HepG2 (cell line): ENCODE results near the gene PAN2. TPM values are rescaled to one million over a fixed set of nuclear protein-coding genes. Genes with fewer than 3 reads are reported as not detected.

Experiments
- ATAC-seq: fragments of 200-7000 bp; cut with Tn5 transposase; 3 replicates; pipeline ENCODE4 v1.9.1; 2020; ENCODE audit warnings: mild to moderate bottlenecking, moderate library complexity
- BruUV-seq: library from RNA; stranded (reverse); fragments of 400-500 nt; replicated peaks from 2 replicates; lab custom pipeline; 2021; lab: Mats Ljungman, UMichigan
- CTCF ChIA-PET: fragments of 300-600 bp; formaldehyde crosslinking; extraction: SDS; loops from one replicate; lab custom pipeline; 2021; ENCODE audit warnings: low total read pairs, inconsistent platforms, low intra/inter-chr PET ratio; lab: Yijun Ruan, JAX
- POLR2A ChIA-PET: fragments of 350-600 bp; sonication (Branson Sonifier 250); formaldehyde crosslinking; loops from one replicate; lab custom pipeline; 2020; ENCODE audit warnings: antibody characterized with exemption, inconsistent platforms; lab: Yijun Ruan, JAX
- DNase-seq: peaks from one replicate; pipeline ENCODE4 v3.0.0-alpha.2; 2015; ENCODE audit warnings: low spot score
- FAIRE-seq: peaks from 3 replicates; lab custom pipeline; 2011; peaks lifted over from hg19 to GRCh38; lab: Jason Lieb, UNC
- H2AFZ ChIP-seq: one replicate; pipeline ENCODE4 v1.6.1; 2011; ENCODE audit warnings: low read length, inconsistent platforms
- H3K27ac ChIP-seq: fragments of 300-600 bp; 3 replicates; pipeline ENCODE4 v1.8.0; 2011; ENCODE audit warnings: mixed run types, mild to moderate bottlenecking, mixed read lengths, low read length, inconsistent platforms; ENCODE audit not compliant: insufficient read depth; ENCODE audit errors: extremely low read length
- H3K27me3 ChIP-seq, 2 experiments: fragments of 200-600 bp in 1 of 2; 2 replicates in 1 of 2; 3 replicates in 1 of 2; pipeline versions ENCODE4 v1.6.0 to v1.8.0; 2011; ENCODE audit warnings: low read length in 2 of 2, mild to moderate bottlenecking in 2 of 2, moderate library complexity in 2 of 2, inconsistent platforms in 1 of 2; ENCODE audit not compliant: insufficient read depth in 2 of 2, control insufficient read depth in 1 of 2
- H3K36me3 ChIP-seq, 2 experiments: fragments of 200-600 bp in 1 of 2; replicated peaks in 1 of 2; 2 replicates in 1 of 2; 3 replicates in 1 of 2; pipeline versions ENCODE4 v1.5.1 to v1.8.0; 2011; ENCODE audit warnings: low read length in 2 of 2, inconsistent platforms in 1 of 2; ENCODE audit not compliant: insufficient read depth in 2 of 2, control insufficient read depth in 1 of 2
- H3K4me1 ChIP-seq: 2 replicates; pipeline ENCODE4 v1.5.1; 2012; ENCODE audit warnings: low read length, inconsistent platforms; ENCODE audit not compliant: insufficient read depth
- H3K4me2 ChIP-seq: 2 replicates; pipeline ENCODE4 v1.6.0; 2011; ENCODE audit warnings: low read depth, low read length, inconsistent platforms
- H3K4me3 ChIP-seq, 3 experiments: fragments of 200-600 bp in 1 of 3; sonication (generic), shearing (Covaris generic) in 1 of 3; replicated peaks in 1 of 3; 2 replicates each; pipeline ENCODE4 v1.5.1; 2011 to 2016; ENCODE audit warnings: low read length in 3 of 3, inconsistent platforms in 2 of 3, low read depth in 2 of 3, mild to moderate bottlenecking in 2 of 3, control low read depth in 1 of 3, mixed read lengths in 1 of 3; ENCODE audit not compliant: insufficient read depth in 1 of 3
- H3K79me2 ChIP-seq: one replicate; pipeline ENCODE4 v1.6.1; 2011; ENCODE audit warnings: low read length, inconsistent platforms; ENCODE audit not compliant: insufficient read depth
- H3K9ac ChIP-seq: 2 replicates; pipeline ENCODE4 v1.6.0; 2011; ENCODE audit warnings: mild to moderate bottlenecking, low read depth, low read length, inconsistent platforms; ENCODE audit not compliant: insufficient read depth
- H3K9me3 ChIP-seq: 2 replicates; pipeline ENCODE4 v1.5.1; 2012; ENCODE audit warnings: mild to moderate bottlenecking, low read length
- H4K20me1 ChIP-seq: 2 replicates; pipeline ENCODE4 v1.6.0; 2011; ENCODE audit warnings: inconsistent platforms, mild to moderate bottlenecking, low read length, moderate library complexity; ENCODE audit not compliant: insufficient read depth
- ASH2L ChIP-seq: fragments of 300-600, 200-600 bp; sonication (generic); IDR thresholded peaks from 2 replicates; pipeline ENCODE4 v1.7.0; 2017; ENCODE audit warnings: low read depth, mild to moderate bottlenecking, moderate library complexity, mixed read lengths, low read length; ENCODE audit not compliant: insufficient read length
- EEA1 ChIP-seq: sonication (generic); formaldehyde crosslinking; IDR thresholded peaks from 2 replicates; pipeline ENCODE4 v1.5.1; 2020; ENCODE audit warnings: mild to moderate bottlenecking, missing genetic modification reagents, borderline replicate concordance
- HOXA5 ChIP-seq: sonication (generic); formaldehyde crosslinking; IDR thresholded peaks from 2 replicates; pipeline ENCODE4 v1.4.0; 2020; ENCODE audit warnings: missing genetic modification reagents
- HOXD1 ChIP-seq: sonication (generic); formaldehyde crosslinking; IDR thresholded peaks from 2 replicates; pipeline ENCODE4 v1.5.0; 2020; ENCODE audit warnings: missing genetic modification reagents
- SRSF9 ChIP-seq: fragments of 200-400 bp; formaldehyde crosslinking; IDR thresholded peaks from 2 replicates; pipeline ENCODE4 v1.6.1; 2018; ENCODE audit warnings: borderline replicate concordance, mild to moderate bottlenecking, low read depth, low read length; ENCODE audit not compliant: insufficient read depth, poor library complexity, severe bottlenecking
- TBX2 ChIP-seq: sonication (generic); formaldehyde crosslinking; IDR thresholded peaks from 2 replicates; pipeline ENCODE4 v1.5.0; 2020; ENCODE audit warnings: missing genetic modification reagents, mild to moderate bottlenecking, borderline replicate concordance
- ZFAT ChIP-seq: sonication (generic); formaldehyde crosslinking; conservative IDR thresholded peaks from 2 replicates; pipeline ENCODE4 v1.8.1; 2023; ENCODE audit warnings: missing genetic modification reagents, inconsistent platforms
- ZFP36L2 ChIP-seq: sonication (generic); formaldehyde crosslinking; IDR thresholded peaks from 2 replicates; pipeline ENCODE4 v1.4.0; 2020; ENCODE audit warnings: missing genetic modification reagents
- ZNF207 ChIP-seq: fragments of 450-650 bp; IDR thresholded peaks from 2 replicates; pipeline ENCODE4 v1.6.1; 2016; ENCODE audit warnings: antibody characterized with exemption, borderline replicate concordance
- ZNF543 ChIP-seq: sonication (generic); formaldehyde crosslinking; IDR thresholded peaks from 2 replicates; pipeline ENCODE4 v1.4.0; 2020; ENCODE audit warnings: mild to moderate bottlenecking, missing genetic modification reagents
- WGBS: methylation state at CpG from one replicate; pipeline ENCODE4 v1.1.6; 2017; ENCODE audit warnings: low lambda C conversion rate; 5-methylcytosine and 5-hydroxymethylcytosine counted together
- in situ Hi-C: cut with HindIII; loops from 2 replicates; pipeline ENCODE4 v1.10.0; 2017; ENCODE audit warnings: low pct_unique_long_range_greater_than_20kb; ENCODE audit not compliant: extremely low pct_ligation_motif_present
- intact Hi-C: fragments of 100-400 bp; cut with micrococcal nuclease; formaldehyde crosslinking; loops from one replicate; pipeline ENCODE4 v1.10.0; 2022; ENCODE audit not compliant: unreplicated experiment
- polyA plus RNA-seq, 8 experiments: library from polyadenylated mRNA; depleted of rRNA in 3 of 8; stranded (reverse) in 7 of 8; unstranded in 1 of 8; fragments of >200 nt; fragmentation: Illumina TruSeq in 4 of 8; extraction: Trizol in 4 of 8; gene quantifications; 2 replicates each; pipeline versions ENCODE4 v1.2.1 to v1.2.3, GENCODE V29; 2011 to 2016; ENCODE audit warnings: low read depth in 4 of 8, missing spikeins in 1 of 8, mixed read lengths in 1 of 8; ENCODE audit not compliant: insufficient read depth in 1 of 8
- total RNA-seq, 5 experiments: library from RNA; depleted of rRNA; stranded (reverse); fragments of >200 nt; fragmentation: Illumina TruSeq; extraction: Trizol; gene quantifications; 2 replicates each; pipeline ENCODE4 v1.2.3, GENCODE V29; 2016; ENCODE audit warnings: low read depth in 1 of 5
- TF ChIP-seq, protein P1 (sequence below): sonication (generic); formaldehyde crosslinking; conservative IDR thresholded peaks from 2 replicates; pipeline ENCODE4 v1.4.0; 2020; ENCODE audit warnings: missing genetic modification reagents
- TF ChIP-seq, protein P2 (sequence below): sonication (generic); formaldehyde crosslinking; IDR thresholded peaks from 2 replicates; pipeline ENCODE4 v1.4.0; 2020; ENCODE audit warnings: missing genetic modification reagents, borderline replicate concordance
- TF ChIP-seq, protein P3 (sequence below), 2 experiments: fragments of 450-650 bp in 1 of 2; sonication (generic) in 1 of 2; formaldehyde crosslinking; IDR thresholded peaks; 2 replicates each; pipeline versions ENCODE4 v1.5.0 to v1.8.0; 2020 to 2022; ENCODE audit warnings: mild to moderate bottlenecking in 1 of 2, missing genetic modification reagents in 1 of 2
- TF ChIP-seq, protein P4 (sequence below): sonication (generic); formaldehyde crosslinking; IDR thresholded peaks from 2 replicates; pipeline ENCODE4 v1.8.1; 2023; ENCODE audit warnings: mild to moderate bottlenecking, moderate library complexity, missing genetic modification reagents

Gene PAN2
- total and polyA plus RNA-seq, 2 of the 13 experiments (the other 11 are each of a cell fraction or from before 2014, with no cell fraction given), result 27.2 to 61.1 TPM

DNA sequence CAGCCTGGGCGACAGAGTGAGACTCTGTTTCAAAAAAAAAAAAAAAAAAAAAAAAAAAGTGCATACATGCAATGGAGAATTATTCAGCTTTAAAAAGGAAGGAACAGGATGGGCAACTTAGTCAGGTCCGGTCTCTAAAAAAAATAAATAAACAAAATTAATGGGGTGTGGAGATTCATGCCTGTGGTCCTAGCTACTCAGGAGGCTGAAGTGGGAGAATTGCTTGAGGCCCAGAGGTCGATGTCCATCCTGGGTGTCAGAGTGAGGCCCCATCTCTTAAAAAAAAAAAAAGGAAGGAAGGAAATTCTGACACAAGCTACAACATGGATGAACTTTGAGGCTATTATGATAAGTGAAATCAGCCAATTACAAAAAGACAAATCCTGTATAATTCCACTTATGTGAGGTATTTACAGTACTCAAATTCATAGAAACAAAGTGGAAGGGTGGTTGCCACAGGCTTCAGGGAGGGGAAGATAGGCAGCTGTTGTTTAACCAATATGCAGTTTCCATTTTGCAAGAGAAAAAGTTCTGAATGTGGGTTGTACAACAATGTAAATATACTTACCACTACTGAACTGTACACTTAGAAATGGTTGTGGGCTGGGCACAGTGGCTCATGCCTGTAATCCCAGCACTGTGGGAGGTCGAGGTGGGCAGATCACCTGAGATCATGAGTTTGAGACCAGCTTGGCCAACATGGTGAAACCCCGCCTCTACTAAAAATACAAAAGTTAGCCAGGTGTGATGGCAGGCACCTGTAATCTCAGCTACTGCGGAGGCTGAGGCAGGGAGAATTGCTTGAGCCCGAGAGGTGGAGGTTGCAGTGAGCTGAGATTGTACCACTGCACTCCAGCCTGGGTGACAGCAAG is 41.2 kb upstream of the PAN2 start (continued):
- TF ChIP-seq, protein P1, sequence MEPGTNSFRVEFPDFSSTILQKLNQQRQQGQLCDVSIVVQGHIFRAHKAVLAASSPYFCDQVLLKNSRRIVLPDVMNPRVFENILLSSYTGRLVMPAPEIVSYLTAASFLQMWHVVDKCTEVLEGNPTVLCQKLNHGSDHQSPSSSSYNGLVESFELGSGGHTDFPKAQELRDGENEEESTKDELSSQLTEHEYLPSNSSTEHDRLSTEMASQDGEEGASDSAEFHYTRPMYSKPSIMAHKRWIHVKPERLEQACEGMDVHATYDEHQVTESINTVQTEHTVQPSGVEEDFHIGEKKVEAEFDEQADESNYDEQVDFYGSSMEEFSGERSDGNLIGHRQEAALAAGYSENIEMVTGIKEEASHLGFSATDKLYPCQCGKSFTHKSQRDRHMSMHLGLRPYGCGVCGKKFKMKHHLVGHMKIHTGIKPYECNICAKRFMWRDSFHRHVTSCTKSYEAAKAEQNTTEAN, result 0 out of 2 replicates have a peak, but pooled peaks have one; percentile 17
- TF ChIP-seq, protein P2, sequence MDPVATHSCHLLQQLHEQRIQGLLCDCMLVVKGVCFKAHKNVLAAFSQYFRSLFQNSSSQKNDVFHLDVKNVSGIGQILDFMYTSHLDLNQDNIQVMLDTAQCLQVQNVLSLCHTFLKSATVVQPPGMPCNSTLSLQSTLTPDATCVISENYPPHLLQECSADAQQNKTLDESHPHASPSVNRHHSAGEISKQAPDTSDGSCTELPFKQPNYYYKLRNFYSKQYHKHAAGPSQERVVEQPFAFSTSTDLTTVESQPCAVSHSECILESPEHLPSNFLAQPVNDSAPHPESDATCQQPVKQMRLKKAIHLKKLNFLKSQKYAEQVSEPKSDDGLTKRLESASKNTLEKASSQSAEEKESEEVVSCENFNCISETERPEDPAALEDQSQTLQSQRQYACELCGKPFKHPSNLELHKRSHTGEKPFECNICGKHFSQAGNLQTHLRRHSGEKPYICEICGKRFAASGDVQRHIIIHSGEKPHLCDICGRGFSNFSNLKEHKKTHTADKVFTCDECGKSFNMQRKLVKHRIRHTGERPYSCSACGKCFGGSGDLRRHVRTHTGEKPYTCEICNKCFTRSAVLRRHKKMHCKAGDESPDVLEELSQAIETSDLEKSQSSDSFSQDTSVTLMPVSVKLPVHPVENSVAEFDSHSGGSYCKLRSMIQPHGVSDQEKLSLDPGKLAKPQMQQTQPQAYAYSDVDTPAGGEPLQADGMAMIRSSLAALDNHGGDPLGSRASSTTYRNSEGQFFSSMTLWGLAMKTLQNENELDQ (CRISPR knock-in tag), result no peak

DNA sequence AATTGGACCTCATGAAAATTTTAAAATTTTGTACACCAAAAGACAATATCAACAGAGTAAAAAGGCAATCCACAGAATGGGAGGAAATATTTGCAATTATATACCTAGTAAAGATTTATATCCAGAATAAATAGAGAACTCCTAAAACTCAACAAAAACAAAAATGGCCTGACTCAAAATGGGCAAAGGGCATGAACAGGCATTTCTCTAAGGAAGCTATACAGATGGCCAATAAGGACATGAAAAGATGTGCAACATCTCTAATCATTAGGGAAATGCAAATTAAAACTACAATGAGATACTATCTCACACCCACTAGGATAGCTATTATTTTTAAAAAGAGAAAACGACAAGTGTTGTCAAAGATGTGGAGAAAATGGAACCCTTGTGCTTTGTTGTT is 39.7 kb upstream of the PAN2 start:
- Histone ChIP-seq H3K79me2 (no peaks in the 10 kb centered on the region), H3K27ac (no peak overlapping the region), H3K36me3 (no peaks in the 10 kb centered on the region), H2AFZ (no peak overlapping the region), H4K20me1 (no peaks in the 10 kb centered on the region), H3K27me3 (no peaks in the 10 kb centered on the region), H3K4me2 (no peak overlapping the region), H3K4me1 (peaks cover 45% of the 10 kb centered on the region), H3K4me3 (no peak overlapping the region), H3K9ac (no peak overlapping the region), H3K9me3 (no peaks in the 10 kb centered on the region)
- ATAC-seq (no peak), DNase-seq (no peak), FAIRE-seq (no peak)
- intact Hi-C loops, result no loop called here
- no TSS peak for BruUV-seq
- 96% methylated on average over 1 of the region's 1 CpG for WGBS
- in situ Hi-C loops, result no loop called here
- ChIA-PET POLR2A (no interaction called here), CTCF (no interaction called here)
- TF ChIP-seq HOXD1, result no peak
- TF ChIP-seq ZFP36L2 (CRISPR knock-in tag), result no peak
- TF ChIP-seq ZFAT (CRISPR knock-in tag), result no peak
- TF ChIP-seq ASH2L, result no peak
- TF ChIP-seq, protein P3, sequence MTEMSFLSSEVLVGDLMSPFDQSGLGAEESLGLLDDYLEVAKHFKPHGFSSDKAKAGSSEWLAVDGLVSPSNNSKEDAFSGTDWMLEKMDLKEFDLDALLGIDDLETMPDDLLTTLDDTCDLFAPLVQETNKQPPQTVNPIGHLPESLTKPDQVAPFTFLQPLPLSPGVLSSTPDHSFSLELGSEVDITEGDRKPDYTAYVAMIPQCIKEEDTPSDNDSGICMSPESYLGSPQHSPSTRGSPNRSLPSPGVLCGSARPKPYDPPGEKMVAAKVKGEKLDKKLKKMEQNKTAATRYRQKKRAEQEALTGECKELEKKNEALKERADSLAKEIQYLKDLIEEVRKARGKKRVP (CRISPR knock-in tag; IDR thresholded peaks at IDR 0.05), result no peak
- TF ChIP-seq HOXA5, result no peak
- no peak for TF ChIP-seq ZNF543 (CRISPR knock-in tag)
- TF ChIP-seq SRSF9, result no peak
- no peak for TF ChIP-seq EEA1
- TF ChIP-seq, protein P4, sequence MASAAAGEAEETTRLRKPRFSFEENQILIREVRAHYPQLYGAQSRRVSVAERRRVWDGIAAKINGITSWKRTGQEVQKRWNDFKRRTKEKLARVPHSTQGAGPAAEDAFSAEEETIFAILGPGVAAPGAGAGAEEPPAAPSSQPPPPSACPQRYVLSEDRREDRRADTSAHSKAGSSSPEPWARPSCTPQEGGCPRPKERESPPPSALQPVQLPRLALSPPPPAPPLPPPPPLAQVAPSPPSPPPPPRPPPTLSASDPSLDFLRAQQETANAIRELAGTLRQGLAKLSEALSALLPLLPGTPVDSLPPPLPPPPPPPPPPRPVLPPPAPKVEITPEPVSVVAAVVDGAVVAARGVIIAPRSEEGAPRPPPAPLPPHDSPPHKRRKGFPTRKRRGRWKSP (CRISPR knock-in tag), result no peak
- TF ChIP-seq TBX2 (CRISPR knock-in tag), result no peak
- TF ChIP-seq ZNF207, result no peak
